ENCODE data around the gene BAIAP3.

GRCh38 chr16:1348441-1348840, 15.0 kb downstream of the BAIAP3 start:
- TF ChIP-seq POLR2A (IDR thresholded peaks at IDR 0.05; ENCODE audit: low read depth) (no peak), CTCF (IDR thresholded peaks at IDR 0.05) (no peak), POLR2AphosphoS5 (IDR thresholded peaks at IDR 0.05) (no peak), EP300 (IDR thresholded peaks at IDR 0.05) (no peak)

Data from esophagus muscularis mucosa (tissue), 4 donors.